ENCODE measurements around the gene MOCOS. TPM values are rescaled to one million over a fixed set of nuclear protein-coding genes. Genes with fewer than 3 reads are reported as not detected.

The MOCOS gene
- total and polyA plus RNA-seq, 2 of the 8 experiments (the other 6 are each of a cell fraction or from before 2014, with no cell fraction given): 4.7 to 5.8 TPM

- Histone ChIP-seq H3K56ac (replicated peaks; ENCODE audit: insufficient read length, low read depth, low read length) (no peak overlapping the region), H3K4me3 (ENCODE audit: extremely low read depth in 1 of 4, insufficient read depth in 2 of 4, low read depth in 3 of 4, low read length in 4 of 4) (no peak overlapping the region), H3K18ac (ENCODE audit: extremely low read depth, low read length) (no peak overlapping the region), H3K36me3 (ENCODE audit: control insufficient read depth in 2 of 4, insufficient read depth in 4 of 4, low read length in 3 of 4) (peaks cover 11 to 88% (median 42%) of the 10 kb centered on the region in 4 experiments), H2AK5ac (ENCODE audit: low read depth, low read length) (no peak overlapping the region), H3K9me3 (ENCODE audit: insufficient read depth in 2 of 2, low read depth in 1 of 2, low read length in 1 of 2) (no peaks in the 10 kb centered on the region), H3K23ac (ENCODE audit: insufficient read length) (no peak overlapping the region), H2BK20ac (ENCODE audit: low read length) (no peak overlapping the region), H2AFZ (ENCODE audit: low read length) (no peak overlapping the region), H3K4me1 (replicated peaks in 1 of 4; ENCODE audit: control insufficient read depth in 3 of 4, insufficient read depth in 4 of 4, low read length in 3 of 4) (no peaks in the 10 kb centered on the region), H2BK120ac (replicated peaks; ENCODE audit: low read depth, low read length) (no peak overlapping the region), H3K27me3 (replicated peaks in 1 of 4; ENCODE audit: control insufficient read depth in 3 of 4, extremely low read depth in 1 of 4, insufficient read depth in 3 of 4, low read length in 3 of 4) (no peaks in the 10 kb centered on the region), H4K91ac (replicated peaks; ENCODE audit: insufficient read length, low read length) (no peak overlapping the region), H3K27ac (ENCODE audit: low read depth, low read length) (no peak overlapping the region), H3K9ac (replicated peaks in 1 of 4; ENCODE audit: extremely low read depth in 1 of 4, low read depth in 3 of 4, low read length in 3 of 4) (no peak overlapping the region), H3K4me2 (ENCODE audit: insufficient read depth in 1 of 2, low read depth in 2 of 2, low read length in 2 of 2) (no peak overlapping the region), H3K23me2 (ENCODE audit: low read depth, low read length) (no peaks in the 10 kb centered on the region), H2BK15ac (ENCODE audit: low read length) (no peak overlapping the region), H4K8ac (ENCODE audit: extremely low read depth, insufficient read depth, low read length) (no peak overlapping the region), H2BK5ac (ENCODE audit: low read depth, low read length) (no peak overlapping the region), H3K79me2 (ENCODE audit: control insufficient read depth in 1 of 2, insufficient read depth in 2 of 2, low read length in 2 of 2) (peaks cover 0 to 19% of the 10 kb centered on the region in 2 experiments; a peak in 3 of 4 replicates), H2BK12ac (ENCODE audit: low read depth, low read length) (no peak overlapping the region), H4K5ac (ENCODE audit: insufficient read length, low read depth, low read length) (no peak overlapping the region), H4K20me1 (replicated peaks in 1 of 2; ENCODE audit: control insufficient read depth in 1 of 2, insufficient read depth in 2 of 2, low read length in 2 of 2) (peaks cover 2 to 3% of the 10 kb centered on the region in 2 experiments), H3K14ac (ENCODE audit: insufficient read length) (no peak overlapping the region), H3K4ac (replicated peaks; ENCODE audit: insufficient read length, low read depth, low read length) (no peak overlapping the region), H3K79me1 (ENCODE audit: low read depth, low read length) (no peaks in the 10 kb centered on the region)
- FAIRE-seq (no peak), DNase-seq (ENCODE audit: low read depth in 1 of 2, low spot score in 2 of 2) (no peak)
- CTCF ChIA-PET (ENCODE audit: partially characterized antibody): interaction anchor here (0.6 to 1.9 kb wide), 3 partner anchors 42 to 189 kb away, joined by 3 to 7 read pairs (median 3); no protein-coding TSS in a partner anchor
- POLR2A ChIA-PET (ENCODE audit: partially characterized antibody): interaction anchor here (1.1 to 1.7 kb wide), 3 partner anchors 10 to 120 kb away, joined by 3 to 4 read pairs (median 4); no protein-coding TSS in a partner anchor
- 89% methylated on average over 5 of the region's 5 CpGs; no CpG with 5 or more reads in 1 of the 2 experiments for WGBS, 2 experiments (ENCODE audit: extremely low coverage in 1 of 2, insufficient coverage in 1 of 2, insufficient read length in 1 of 2, insufficient replicate concordance in 2 of 2, low coverage in 1 of 2, low lambda C conversion rate in 2 of 2, missing lambda C conversion rate in 1 of 2)
- TF ChIP-seq USF2 (IDR thresholded peaks at IDR 0.05; ENCODE audit: low read length) (no peak), ATF3 (IDR thresholded peaks at IDR 0.05; ENCODE audit: insufficient read depth, low read depth, low read length) (no peak), POU5F1 (IDR thresholded peaks at IDR 0.05; ENCODE audit: low read depth, low read length) (no peak), POLR2A (IDR thresholded peaks at IDR 0.05; ENCODE audit: control extremely low read depth in 1 of 2, low read depth in 2 of 2, low read length in 2 of 2) (no peak), RFX5 (IDR thresholded peaks at IDR 0.05; ENCODE audit: borderline replicate concordance, low read depth, low read length) (no peak), CEBPB (IDR thresholded peaks at IDR 0.05; ENCODE audit: low read depth, low read length) (no peak), CHD2 (IDR thresholded peaks at IDR 0.05; ENCODE audit: low read length) (no peak), MAFK (IDR thresholded peaks at IDR 0.05; ENCODE audit: low read depth, low read length) (no peak), SP1 (IDR thresholded peaks at IDR 0.05; ENCODE audit: low read depth, low read length) (no peak), KDM1A (IDR thresholded peaks at IDR 0.05; ENCODE audit: borderline replicate concordance, low read length) (no peak)
These were observed 48.1 kb upstream of the MOCOS start for GRCh38 chr18:36139245-36139644.

Measured in H1 (cell line).